Nephron progenitor cell (in vitro differentiated cells): ENCODE data around the gene ARMC12.
"Not testable (repeated sequence)": the region's sequence is repeated elsewhere in the genome, so short reads cannot be mapped to it uniquely, and the experiment has no call there.

Experiments used
- DNase-seq: peaks from one replicate; pipeline ENCODE4 v3.0.0; 2021
- H3K27ac Mint-ChIP-seq: 2 replicates; pipeline ENCODE4 v1.8.0; 2021; ENCODE audit warnings: mild to moderate bottlenecking, moderate library complexity, mixed read lengths
- H3K27me3 Mint-ChIP-seq: 2 replicates; pipeline ENCODE4 v1.8.0; 2021; ENCODE audit warnings: mild to moderate bottlenecking, low read depth, mixed read lengths; ENCODE audit not compliant: poor library complexity
- H3K36me3 Mint-ChIP-seq: 2 replicates; pipeline ENCODE4 v1.8.0; 2021; ENCODE audit warnings: low read depth, mixed read lengths
- H3K4me1 Mint-ChIP-seq: 2 replicates; pipeline ENCODE4 v1.8.0; 2021; ENCODE audit warnings: mixed read lengths
- H3K4me3 Mint-ChIP-seq: 2 replicates; pipeline ENCODE4 v1.8.0; 2021; ENCODE audit warnings: mild to moderate bottlenecking, moderate library complexity, mixed read lengths
- H3K9me3 Mint-ChIP-seq: 2 replicates; pipeline ENCODE4 v1.8.0; 2021; ENCODE audit warnings: mild to moderate bottlenecking, moderate library complexity, mixed read lengths
- TF ChIP-seq, protein P1 (sequence below): fragments of 200-600 bp; sonication (generic); IDR thresholded peaks from 2 replicates; pipeline ENCODE4 v1.5.0; 2021; ENCODE audit warnings: antibody characterized with exemption

The ARMC12 gene

DNA sequence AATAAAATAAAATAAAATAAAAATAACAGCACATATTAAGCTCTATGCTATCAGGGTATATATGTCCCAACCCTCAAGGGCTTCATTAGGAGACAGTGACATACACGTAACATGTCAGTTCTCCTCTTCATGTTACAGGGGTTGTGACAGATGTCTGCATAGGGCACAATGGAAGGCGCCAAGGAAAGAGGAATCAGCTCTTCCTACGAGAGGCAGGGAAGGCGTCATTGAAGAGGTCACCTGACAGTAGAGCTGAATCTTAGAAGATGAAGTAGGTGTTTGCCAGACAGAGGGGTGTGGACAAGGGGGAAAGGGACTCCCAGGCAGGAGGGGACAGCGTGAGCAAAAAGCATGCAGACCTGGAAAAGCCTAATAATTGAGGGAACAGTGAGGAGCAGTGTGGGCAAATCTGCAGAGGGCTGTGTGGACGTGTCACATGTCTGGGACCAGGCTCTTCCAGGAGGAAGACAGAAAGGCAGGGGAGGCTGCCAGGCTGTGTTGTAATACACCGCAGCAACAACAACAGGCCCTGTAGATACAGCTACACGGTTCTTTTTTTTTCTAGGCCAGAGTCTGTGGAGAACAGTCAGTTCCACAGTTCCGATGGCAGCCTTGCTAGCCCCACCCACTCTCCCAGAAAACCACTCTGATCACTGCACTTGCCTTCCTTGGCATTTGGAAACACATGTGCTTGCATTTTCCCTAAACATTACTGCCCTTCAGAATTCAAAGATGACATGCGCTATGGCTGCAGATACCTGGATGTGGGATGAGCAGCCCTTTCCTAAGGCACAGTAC, 45.6 kb upstream of the ARMC12 start:
- Mint-ChIP-seq H3K27ac (peak overlapping the region; percentile 53), H3K4me3 (no peak overlapping the region), H3K36me3 (no peaks in the 10 kb centered on the region), H3K27me3 (peaks cover 7% of the 10 kb centered on the region), H3K4me1 (peaks cover 35% of the 10 kb centered on the region), H3K9me3 (peaks cover 8% of the 10 kb centered on the region)
- TF ChIP-seq, protein P1, sequence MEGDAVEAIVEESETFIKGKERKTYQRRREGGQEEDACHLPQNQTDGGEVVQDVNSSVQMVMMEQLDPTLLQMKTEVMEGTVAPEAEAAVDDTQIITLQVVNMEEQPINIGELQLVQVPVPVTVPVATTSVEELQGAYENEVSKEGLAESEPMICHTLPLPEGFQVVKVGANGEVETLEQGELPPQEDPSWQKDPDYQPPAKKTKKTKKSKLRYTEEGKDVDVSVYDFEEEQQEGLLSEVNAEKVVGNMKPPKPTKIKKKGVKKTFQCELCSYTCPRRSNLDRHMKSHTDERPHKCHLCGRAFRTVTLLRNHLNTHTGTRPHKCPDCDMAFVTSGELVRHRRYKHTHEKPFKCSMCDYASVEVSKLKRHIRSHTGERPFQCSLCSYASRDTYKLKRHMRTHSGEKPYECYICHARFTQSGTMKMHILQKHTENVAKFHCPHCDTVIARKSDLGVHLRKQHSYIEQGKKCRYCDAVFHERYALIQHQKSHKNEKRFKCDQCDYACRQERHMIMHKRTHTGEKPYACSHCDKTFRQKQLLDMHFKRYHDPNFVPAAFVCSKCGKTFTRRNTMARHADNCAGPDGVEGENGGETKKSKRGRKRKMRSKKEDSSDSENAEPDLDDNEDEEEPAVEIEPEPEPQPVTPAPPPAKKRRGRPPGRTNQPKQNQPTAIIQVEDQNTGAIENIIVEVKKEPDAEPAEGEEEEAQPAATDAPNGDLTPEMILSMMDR = no peak
- peak; percentile 5 for DNase-seq

DNA sequence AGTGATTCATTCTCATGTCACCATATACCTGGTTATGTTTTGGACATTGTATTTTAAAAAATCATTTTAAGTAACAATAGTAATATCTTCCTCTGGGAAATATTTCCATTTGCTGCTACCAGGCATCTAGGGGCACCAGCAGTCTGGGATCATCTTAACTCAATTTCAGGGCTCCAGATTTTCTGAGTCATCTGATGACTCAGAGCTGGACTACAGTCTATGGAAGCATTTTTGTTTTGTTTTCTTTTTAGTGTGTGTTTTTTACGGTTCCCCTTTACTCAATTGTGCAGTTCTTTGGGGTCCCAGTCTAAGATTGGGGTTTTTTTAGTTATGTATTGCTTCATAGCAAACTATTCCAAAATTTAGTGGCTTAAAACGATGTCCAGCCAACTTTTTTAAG, 42.4 kb upstream of the ARMC12 start:
- no peaks in the 10 kb centered on the region for H3K36me3 Mint-ChIP-seq
- H3K4me1 Mint-ChIP-seq = peaks cover 14% of the 10 kb centered on the region
- TF ChIP-seq, protein P1 = no peak
- H3K9me3 Mint-ChIP-seq = peaks cover 8% of the 10 kb centered on the region
- no peak for DNase-seq
- peaks cover 7% of the 10 kb centered on the region for H3K27me3 Mint-ChIP-seq
- no peak overlapping the region for H3K27ac Mint-ChIP-seq
- no peak overlapping the region for H3K4me3 Mint-ChIP-seq

DNA sequence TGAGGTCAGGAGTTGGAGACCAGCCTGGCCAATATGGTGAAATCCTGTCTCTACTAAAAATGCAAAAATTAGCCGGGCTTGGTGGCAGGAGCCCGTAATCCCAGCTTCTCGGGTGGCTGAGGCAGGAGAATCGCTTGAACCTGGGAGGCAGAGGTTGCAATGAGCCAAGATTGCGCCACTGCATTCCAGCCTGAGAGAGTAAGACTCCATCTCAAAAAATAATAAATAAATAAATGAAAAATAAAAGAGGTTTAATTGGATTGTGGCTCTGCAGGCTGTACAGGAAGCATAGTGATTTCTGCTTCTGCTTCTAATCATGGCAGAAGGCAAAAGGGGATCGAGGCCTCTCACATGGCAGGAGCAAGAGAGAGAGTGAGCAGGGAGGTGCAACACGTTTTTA, 38.4 kb upstream of the ARMC12 start:
- not testable (repeated sequence) for H3K4me1 Mint-ChIP-seq, H3K36me3 Mint-ChIP-seq, DNase-seq, H3K27me3 Mint-ChIP-seq, H3K4me3 Mint-ChIP-seq, H3K27ac Mint-ChIP-seq
- peaks cover 15% of the 10 kb centered on the region for H3K9me3 Mint-ChIP-seq

- TF ChIP-seq, protein P1 = no peak
- peaks cover 19% of the 10 kb centered on the region for H3K9me3 Mint-ChIP-seq
- H3K4me3 Mint-ChIP-seq = no peak overlapping the region
- no peak for DNase-seq
- no peak overlapping the region for H3K27ac Mint-ChIP-seq
- no peaks in the 10 kb centered on the region for H3K4me1 Mint-ChIP-seq
- H3K36me3 Mint-ChIP-seq = peaks cover 3% of the 10 kb centered on the region
- peaks cover 3% of the 10 kb centered on the region for H3K27me3 Mint-ChIP-seq
Measured at GRCh38 chr6:35698858-35699257, 38.0 kb upstream of the ARMC12 start.

- Mint-ChIP-seq H3K27ac (no peak overlapping the region), H3K4me1 (no peaks in the 10 kb centered on the region), H3K36me3 (peaks cover 8% of the 10 kb centered on the region), H3K9me3 (peaks cover 17% of the 10 kb centered on the region), H3K27me3 (peaks cover 4% of the 10 kb centered on the region), H3K4me3 (no peak overlapping the region)
- TF ChIP-seq, protein P1 = no peak
- no peak for DNase-seq
Measured at GRCh38 chr6:35703554-35703953, 33.3 kb upstream of the ARMC12 start.

DNA sequence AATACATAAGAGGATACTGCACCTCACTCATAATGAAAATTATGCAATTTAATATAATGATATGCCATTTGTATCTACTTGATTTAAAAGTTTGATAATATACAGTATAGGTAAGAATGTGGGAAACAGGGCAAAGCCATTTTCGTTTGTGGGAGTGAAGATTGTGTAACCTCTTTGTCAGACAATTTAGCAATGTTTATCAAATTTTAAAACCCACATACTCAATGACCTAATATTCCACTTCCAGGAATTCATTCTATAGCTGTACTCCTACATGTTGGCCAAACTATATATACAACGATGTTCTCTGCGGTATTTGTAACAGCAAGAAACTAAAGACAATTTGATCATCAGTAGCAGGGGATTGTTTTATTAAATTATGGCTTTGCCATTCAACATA, 30.4 kb upstream of the ARMC12 start:
- peaks cover 8% of the 10 kb centered on the region for H3K36me3 Mint-ChIP-seq
- no peak overlapping the region for H3K4me3 Mint-ChIP-seq
- TF ChIP-seq, protein P1 = no peak
- peaks cover 7% of the 10 kb centered on the region for H3K27me3 Mint-ChIP-seq
- DNase-seq = no peak
- H3K27ac Mint-ChIP-seq = no peak overlapping the region
- H3K9me3 Mint-ChIP-seq = peaks cover 17% of the 10 kb centered on the region
- H3K4me1 Mint-ChIP-seq = no peaks in the 10 kb centered on the region
